ENCODE data around the gene POLG. TPM values are rescaled to one million over a fixed set of nuclear protein-coding genes. Genes with fewer than 3 reads are reported as not detected.
A peak's percentile ranks its signal among the peaks of the same experiment; 100 is the strongest.

POLG gene
- total and polyA plus RNA-seq, 2 donors, result 31.1 to 33.2 TPM

DNA sequence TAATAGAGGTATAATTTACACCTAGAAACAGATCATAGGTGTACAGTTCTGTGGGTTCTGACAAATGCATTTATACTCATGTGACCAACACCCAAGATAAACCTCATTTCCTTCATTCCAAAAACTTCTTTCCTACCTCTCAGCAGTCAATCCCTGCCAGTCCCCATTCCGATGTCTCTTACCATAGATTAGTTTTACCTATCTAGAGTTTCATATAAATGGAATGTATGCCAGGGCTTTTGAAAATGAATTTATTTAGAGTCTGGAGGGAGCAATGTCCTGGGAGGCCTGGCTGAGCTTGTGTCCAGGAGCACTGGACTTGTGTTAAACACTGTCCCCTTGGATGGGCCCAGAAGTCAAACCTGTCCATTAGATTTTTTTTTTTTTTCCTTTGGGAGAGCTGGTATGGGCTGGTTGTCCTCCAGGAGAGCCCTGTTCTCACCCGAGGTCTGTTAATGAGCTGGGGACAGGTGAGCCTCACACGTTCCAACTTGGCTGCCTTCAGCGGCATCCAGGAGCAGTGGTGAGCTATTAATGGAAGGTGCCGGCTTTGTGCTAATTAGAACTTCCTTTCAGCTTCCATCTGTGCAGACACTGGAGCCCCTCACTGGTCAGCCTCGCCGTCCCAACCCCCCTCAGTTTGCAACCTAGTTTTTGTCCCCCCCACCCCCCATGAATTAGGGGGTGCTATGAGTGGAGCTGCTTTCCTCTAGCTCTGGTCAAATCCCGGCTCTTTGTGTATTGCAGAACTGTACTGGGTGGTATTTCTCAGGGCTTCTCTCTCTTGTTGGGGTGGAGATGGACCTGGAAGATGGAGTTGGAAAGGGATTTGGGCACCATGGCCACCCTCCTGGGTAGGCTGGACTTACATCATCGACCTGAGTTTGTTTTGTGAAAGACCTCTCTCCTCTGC lies 40.7 kb upstream of the POLG start:
- Histone ChIP-seq H3K36me3 (ENCODE audit: insufficient read depth) (no peaks in the 10 kb centered on the region), H3K27ac (ENCODE audit: low read depth) (no peak overlapping the region), H3K4me1 (ENCODE audit: insufficient read depth) (peaks cover 2% of the 10 kb centered on the region), H3K4me3 (ENCODE audit: low read depth, low read length) (no peak overlapping the region)
- no peak for DNase-seq (ENCODE audit: extremely low spot score)
- WGBS, result 11% methylated on average over 9 of the region's 9 CpGs

DNA sequence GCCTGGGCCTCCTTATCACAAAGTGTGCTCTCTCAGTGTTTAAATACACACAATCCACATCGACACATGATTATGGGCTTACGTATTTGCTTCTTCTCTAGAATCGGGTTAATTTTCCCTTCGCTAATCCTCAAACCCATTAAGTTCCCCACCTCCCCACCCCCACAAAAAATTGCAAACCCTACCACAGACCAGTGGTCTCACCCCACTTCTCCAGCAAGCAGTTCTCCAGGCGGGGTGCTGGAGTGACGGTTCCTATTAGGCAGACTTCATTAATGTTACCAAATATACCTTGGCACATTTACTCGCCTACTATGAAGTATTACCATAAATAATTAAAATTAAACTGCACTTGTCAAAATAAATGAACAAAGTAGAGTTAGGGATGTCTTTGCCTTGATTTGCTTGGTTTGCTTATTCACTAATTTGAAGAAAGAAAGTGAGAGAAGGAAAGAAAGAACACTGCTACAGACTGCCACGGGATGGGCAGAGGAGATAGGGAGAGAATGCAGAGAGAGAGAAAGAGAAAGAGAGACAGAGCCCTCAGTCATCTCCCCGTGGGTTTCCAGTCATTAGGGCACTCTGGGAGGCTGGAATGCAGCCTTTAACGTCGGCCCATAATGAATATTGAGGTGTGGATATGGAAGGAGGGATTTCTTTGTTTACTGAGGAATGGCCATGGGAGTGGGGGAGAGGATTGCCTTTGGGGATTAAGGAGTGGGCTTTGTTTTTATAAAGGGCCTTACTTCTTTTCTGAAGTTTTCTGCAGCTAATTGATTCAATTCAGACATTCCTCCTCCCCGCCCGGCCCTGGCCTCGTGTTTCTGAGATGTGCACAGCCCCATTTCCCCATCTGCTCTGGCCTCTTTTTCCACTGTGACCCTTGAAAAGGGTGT lies 39.7 kb upstream of the POLG start:
- H3K4me3 ChIP-seq (ENCODE audit: low read depth, low read length), result no peak overlapping the region
- DNase-seq (ENCODE audit: extremely low spot score), result no peak
- no peaks in the 10 kb centered on the region for H3K36me3 ChIP-seq (ENCODE audit: insufficient read depth)
- WGBS, result 23% methylated on average over 14 of the region's 14 CpGs
- H3K4me1 ChIP-seq (ENCODE audit: insufficient read depth), result peaks cover 2% of the 10 kb centered on the region
- H3K27ac ChIP-seq (ENCODE audit: low read depth), result no peak overlapping the region

DNA sequence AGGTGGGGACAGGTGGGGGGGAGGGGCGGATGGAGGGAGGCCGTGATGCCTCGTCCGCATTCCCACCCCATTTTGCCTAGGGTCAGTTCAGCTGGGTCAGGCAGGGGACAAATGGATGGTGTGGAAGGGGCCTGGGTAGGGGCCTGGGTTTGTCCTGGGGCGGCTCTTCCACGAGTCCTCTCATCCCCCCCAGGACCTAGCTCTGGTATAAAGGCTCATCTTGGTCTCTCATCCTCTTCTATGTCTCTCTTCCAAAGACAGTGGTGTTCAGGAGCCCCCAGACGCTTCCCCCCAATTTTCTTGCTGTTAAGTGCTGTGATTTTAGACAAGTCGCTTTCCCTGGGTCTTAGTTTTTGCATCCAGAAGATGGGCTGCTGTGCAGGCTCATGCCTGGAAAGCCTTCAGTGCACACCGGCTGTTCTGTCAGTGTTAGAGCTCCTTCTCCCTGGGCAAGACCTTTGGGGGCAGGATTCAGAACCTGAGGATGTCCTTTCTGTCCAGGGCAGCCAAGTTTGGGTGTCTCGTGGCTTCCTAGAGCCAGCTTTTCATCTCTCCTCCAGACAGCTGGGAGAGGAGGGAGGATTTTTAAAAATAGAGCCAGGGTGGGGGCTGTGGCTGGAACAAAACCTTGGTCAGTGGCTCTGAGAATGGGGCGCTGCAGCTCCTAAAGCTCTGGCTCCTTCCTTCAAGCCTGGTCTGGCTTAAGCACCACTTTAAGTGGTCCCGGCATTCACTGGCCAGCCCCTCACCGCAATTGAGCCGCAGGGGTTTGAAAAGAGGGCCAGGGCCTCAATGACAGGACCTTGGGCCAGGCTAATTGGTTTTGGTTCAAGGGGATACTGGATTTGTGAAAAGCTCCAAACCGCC lies 37.7 kb upstream of the POLG start:
- no peak overlapping the region for H3K4me3 ChIP-seq (ENCODE audit: low read depth, low read length)
- 11% methylated on average over 15 of the region's 15 CpGs for WGBS
- no peak for DNase-seq (ENCODE audit: extremely low spot score)
- H3K36me3 ChIP-seq (ENCODE audit: insufficient read depth), result no peaks in the 10 kb centered on the region
- no peaks in the 10 kb centered on the region for H3K4me1 ChIP-seq (ENCODE audit: insufficient read depth)
- no peak overlapping the region for H3K27ac ChIP-seq (ENCODE audit: low read depth)

DNA sequence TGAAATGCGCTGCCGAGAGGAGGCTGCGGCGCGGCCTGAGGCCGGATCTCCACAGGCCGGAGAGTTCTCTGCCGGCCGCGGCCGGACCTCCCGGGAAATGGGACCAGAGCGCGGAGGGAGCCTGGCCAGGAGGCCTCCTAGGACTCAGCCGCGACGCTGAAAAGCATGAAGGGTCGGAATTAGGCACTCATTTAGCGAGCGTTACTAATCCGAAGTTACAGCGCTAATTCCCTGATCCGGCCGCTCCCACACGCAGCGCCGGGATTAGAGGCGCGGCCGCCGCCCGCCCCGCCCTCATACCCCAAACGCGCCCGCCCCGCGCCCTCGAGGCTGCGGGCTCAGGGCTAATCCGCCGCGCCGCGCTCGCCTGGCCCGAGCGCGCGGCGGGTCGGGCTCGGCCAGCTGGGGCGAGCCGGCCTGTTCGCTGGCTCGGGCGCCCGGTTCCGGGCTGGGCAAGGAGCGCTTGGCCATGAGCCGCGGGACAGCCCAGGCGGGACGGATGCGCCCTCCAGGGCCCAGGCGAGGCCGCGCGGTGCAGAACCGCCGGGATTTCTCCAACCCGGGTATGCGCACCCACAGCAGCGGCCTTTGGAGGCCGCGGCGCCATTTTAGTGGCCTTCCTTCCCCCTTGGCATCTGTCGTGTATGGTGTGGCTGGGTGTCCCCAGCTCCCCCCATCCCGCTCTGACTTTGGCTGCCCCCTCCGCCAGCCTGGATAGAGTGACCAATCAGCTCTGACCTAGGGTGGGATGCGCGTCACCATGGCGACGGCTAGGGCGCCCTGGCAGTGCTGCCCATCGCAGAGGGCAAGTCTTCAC lies 36.8 kb upstream of the POLG start:
- no peak for DNase-seq (ENCODE audit: extremely low spot score)
- no peaks in the 10 kb centered on the region for H3K36me3 ChIP-seq (ENCODE audit: insufficient read depth)
- H3K27ac ChIP-seq (ENCODE audit: low read depth), result no peak overlapping the region
- 2% methylated on average over 87 of the region's 87 CpGs for WGBS
- peak overlapping the region; percentile 9 for H3K4me3 ChIP-seq (ENCODE audit: low read depth, low read length)
- H3K4me1 ChIP-seq (ENCODE audit: insufficient read depth), result no peaks in the 10 kb centered on the region

GRCh38 chr15:89370978-89371227 lies 36.3 kb upstream of the POLG start:
- no peaks in the 10 kb centered on the region for H3K4me1 ChIP-seq (ENCODE audit: insufficient read depth)
- no peaks in the 10 kb centered on the region for H3K36me3 ChIP-seq (ENCODE audit: insufficient read depth)
- H3K4me3 ChIP-seq (ENCODE audit: low read depth, low read length), result no peak overlapping the region
- 7% methylated on average over 11 of the region's 11 CpGs for WGBS
- no peak for DNase-seq (ENCODE audit: extremely low spot score)
- H3K27ac ChIP-seq (ENCODE audit: low read depth), result no peak overlapping the region

DNA sequence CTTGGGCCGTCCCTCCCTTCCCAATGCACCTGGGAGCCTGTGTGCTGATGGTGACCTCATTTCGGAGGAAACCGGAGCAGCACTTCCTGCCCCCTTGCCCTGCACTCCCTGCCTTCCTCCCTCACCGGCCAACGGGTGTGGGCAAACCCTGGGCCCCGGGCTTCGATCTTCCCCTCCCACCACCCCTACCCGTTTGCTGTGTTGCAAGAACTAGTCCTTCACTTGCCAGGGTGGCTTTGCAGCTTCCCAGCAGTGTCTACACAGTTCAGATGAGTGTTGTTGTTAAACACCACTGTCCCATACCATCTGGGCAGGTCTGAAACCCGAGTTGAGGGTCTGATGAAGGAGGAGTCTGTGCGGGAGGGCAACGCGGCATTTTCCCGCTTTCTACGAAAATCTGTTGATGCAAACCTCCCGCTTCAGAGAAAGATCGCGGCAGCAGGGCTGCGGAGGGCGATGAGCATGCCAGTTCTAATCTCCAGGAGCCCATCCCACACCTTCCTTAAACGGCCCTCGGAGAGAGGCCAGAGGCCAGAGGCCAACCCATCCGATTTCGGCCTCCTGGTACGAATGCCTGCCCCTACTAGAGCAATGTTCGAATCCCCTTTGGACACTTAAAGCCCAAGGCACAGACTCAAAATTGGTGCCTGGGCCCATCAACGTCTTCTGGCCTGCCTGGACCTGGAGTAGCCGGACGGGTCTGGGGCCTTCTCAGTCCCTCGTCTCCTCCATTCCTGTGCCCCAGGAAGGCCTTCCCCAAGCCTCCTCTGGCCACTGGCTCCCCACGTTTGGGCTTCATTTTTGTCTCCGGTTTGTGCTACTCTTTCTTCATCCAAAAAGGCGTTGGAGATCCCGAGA lies 35.7 kb upstream of the POLG start:
- 8% methylated on average over 33 of the region's 33 CpGs for WGBS
- Histone ChIP-seq H3K27ac (ENCODE audit: low read depth) (no peak overlapping the region), H3K4me1 (ENCODE audit: insufficient read depth) (no peaks in the 10 kb centered on the region), H3K36me3 (ENCODE audit: insufficient read depth) (no peaks in the 10 kb centered on the region), H3K4me3 (ENCODE audit: low read depth, low read length) (no peak overlapping the region)
- DNase-seq (ENCODE audit: extremely low spot score), result no peak

- no peak for DNase-seq (ENCODE audit: extremely low spot score)
- H3K27ac ChIP-seq (ENCODE audit: low read depth), result no peak overlapping the region
- WGBS, result 17% methylated on average over 3 of the region's 3 CpGs
- no peaks in the 10 kb centered on the region for H3K4me1 ChIP-seq (ENCODE audit: insufficient read depth)
- no peak overlapping the region for H3K4me3 ChIP-seq (ENCODE audit: low read depth, low read length)
- no peaks in the 10 kb centered on the region for H3K36me3 ChIP-seq (ENCODE audit: insufficient read depth)
Observed at GRCh38 chr15:89369341-89369947, 34.8 kb upstream of the POLG start.

DNA sequence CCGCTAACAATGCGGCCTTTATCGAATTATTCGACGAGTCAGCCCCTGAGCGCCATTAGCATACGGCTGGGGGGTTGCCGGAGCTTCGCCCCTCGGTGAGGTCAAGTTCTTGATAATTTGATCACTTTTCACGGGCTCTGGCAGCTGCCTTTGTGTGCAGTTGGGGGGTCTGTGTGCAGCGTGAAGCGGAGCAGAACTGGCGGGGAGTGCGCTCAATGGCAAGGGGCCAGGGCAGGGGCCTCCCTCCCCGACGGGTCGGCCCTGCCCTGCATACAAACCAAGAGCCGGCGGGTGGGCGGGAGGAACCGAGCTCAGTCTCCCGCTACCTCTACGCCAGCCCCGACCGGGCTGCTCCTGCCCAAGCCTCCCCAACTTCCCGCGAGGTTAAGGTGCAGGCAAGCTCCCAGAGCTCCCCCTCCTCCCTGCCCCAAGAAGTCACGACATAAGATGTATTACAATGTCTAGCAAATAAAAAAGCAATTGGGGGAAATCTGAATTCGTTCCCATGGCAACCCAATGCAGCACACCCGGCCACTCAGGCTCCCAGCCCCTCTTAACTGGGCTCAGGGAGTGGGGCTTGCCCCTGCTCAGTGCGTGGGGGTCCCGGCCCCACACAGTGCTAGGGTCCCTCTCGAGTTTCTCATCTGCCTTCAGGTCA lies 34.1 kb upstream of the POLG start:
- DNase-seq (ENCODE audit: extremely low spot score), result no peak
- Histone ChIP-seq H3K36me3 (ENCODE audit: insufficient read depth) (no peaks in the 10 kb centered on the region), H3K27ac (ENCODE audit: low read depth) (no peak overlapping the region), H3K4me1 (ENCODE audit: insufficient read depth) (no peaks in the 10 kb centered on the region), H3K4me3 (ENCODE audit: low read depth, low read length) (no peak overlapping the region)
- WGBS, result 2% methylated on average over 34 of the region's 34 CpGs

GRCh38 chr15:89367485-89368451 lies 33.1 kb upstream of the POLG start:
- H3K4me3 ChIP-seq (ENCODE audit: low read depth, low read length), result peak overlapping the region; percentile 2
- DNase-seq (ENCODE audit: extremely low spot score), result no peak
- H3K27ac ChIP-seq (ENCODE audit: low read depth), result no peak overlapping the region

GRCh38 chr15:89366656-89367393 lies 32.2 kb upstream of the POLG start:
- DNase-seq (ENCODE audit: extremely low spot score), result no peak
- Histone ChIP-seq H3K27ac (ENCODE audit: low read depth) (no peak overlapping the region), H3K36me3 (ENCODE audit: insufficient read depth) (no peaks in the 10 kb centered on the region), H3K4me3 (ENCODE audit: low read depth, low read length) (no peak overlapping the region), H3K4me1 (ENCODE audit: insufficient read depth) (no peaks in the 10 kb centered on the region)
- 18% methylated on average over 21 of the region's 21 CpGs for WGBS

More at GRCh38 chr15:89367485-89368451, 33.1 kb upstream of the POLG start:
- Histone ChIP-seq H3K4me1 (ENCODE audit: insufficient read depth) (no peaks in the 10 kb centered on the region), H3K36me3 (ENCODE audit: insufficient read depth) (no peaks in the 10 kb centered on the region)
- WGBS, result 3% methylated on average over 90 of the region's 90 CpGs

All from urinary bladder (tissue), 4 donors.